Endothelial cell of umbilical vein (primary cell): ENCODE results near the gene MANBA. TPM values are rescaled to one million over a fixed set of nuclear protein-coding genes. Genes with fewer than 3 reads are reported as not detected.

ENCODE experiments used
- BruUV-seq: library from RNA; stranded (reverse); fragments of 400-500 nt; replicated peaks from 2 replicates; lab custom pipeline; 2021; lab: Mats Ljungman, UMichigan
- CTCF ChIA-PET: fragments of 300-600, 350-600 bp; sonication (Branson Sonifier 250); formaldehyde crosslinking; loops from one replicate; lab custom pipeline; 2021; ENCODE audit warnings: antibody characterized with exemption, inconsistent platforms; lab: Charles Lee
- POLR2A ChIA-PET: fragments of 300-600, 350-600 bp; sonication (Branson Sonifier 250); formaldehyde crosslinking; loops from one replicate; lab custom pipeline; 2021; ENCODE audit warnings: antibody characterized with exemption, inconsistent platforms; lab: Charles Lee
- DNase-seq: peaks from one replicate; pipeline ENCODE4 v3.0.0-alpha.2; 2011; ENCODE audit warnings: low read depth, low spot score
- FAIRE-seq: peaks from 2 replicates; lab custom pipeline; 2011; peaks lifted over from hg19 to GRCh38; lab: Jason Lieb, UNC
- H2AFZ ChIP-seq: 2 replicates; pipeline ENCODE4 v1.6.0; 2012; ENCODE audit warnings: low read depth, low read length, control low read depth, inconsistent platforms
- H3K27ac ChIP-seq: 2 replicates; pipeline ENCODE4 v1.5.1; 2011; ENCODE audit warnings: low read depth, mild to moderate bottlenecking, control low read depth, low read length, moderate library complexity; ENCODE audit not compliant: insufficient read depth
- H3K27me3 ChIP-seq, 2 experiments: 2 replicates each; pipeline versions ENCODE4 v1.6.0 to v1.6.1; 2011; ENCODE audit warnings: low read length in 2 of 2, mixed read lengths in 1 of 2; ENCODE audit not compliant: control insufficient read depth in 2 of 2, insufficient read depth in 2 of 2
- H3K36me3 ChIP-seq, 2 experiments: 2 replicates in 1 of 2; 3 replicates in 1 of 2; pipeline ENCODE4 v1.5.1; 2011; ENCODE audit warnings: low read length in 2 of 2, mild to moderate bottlenecking in 1 of 2, moderate library complexity in 1 of 2; ENCODE audit not compliant: control insufficient read depth in 2 of 2, insufficient read depth in 2 of 2; ENCODE audit errors: extremely low read depth in 1 of 2
- H3K4me1 ChIP-seq: 3 replicates; pipeline ENCODE4 v1.5.1; 2011; ENCODE audit warnings: mild to moderate bottlenecking, low read length; ENCODE audit not compliant: control insufficient read depth, insufficient read depth; ENCODE audit errors: extremely low read depth
- H3K4me2 ChIP-seq: 2 replicates; pipeline ENCODE4 v1.6.1; 2011; ENCODE audit warnings: low read length, control low read depth, mixed read lengths; ENCODE audit not compliant: insufficient read depth
- H3K4me3 ChIP-seq, 3 experiments: fragments of 200-600 bp in 1 of 3; sonication (generic), shearing (Covaris generic) in 1 of 3; replicated peaks in 1 of 3; 2 replicates each; pipeline ENCODE4 v1.5.1; 2011 to 2016; ENCODE audit warnings: control low read depth in 3 of 3, low read length in 3 of 3, mild to moderate bottlenecking in 2 of 3, inconsistent platforms in 1 of 3, low read depth in 1 of 3, moderate library complexity in 1 of 3; ENCODE audit not compliant: insufficient read depth in 1 of 3
- H3K79me2 ChIP-seq: 2 replicates; pipeline ENCODE4 v1.6.0; 2012; ENCODE audit warnings: low read length, inconsistent platforms; ENCODE audit not compliant: control insufficient read depth, insufficient read depth
- H3K9ac ChIP-seq: replicated peaks from 2 replicates; pipeline ENCODE3; 2011; ENCODE audit warnings: low read length, control low read depth; ENCODE audit not compliant: insufficient read depth; ENCODE audit errors: extremely low read depth
- H3K9me1 ChIP-seq: replicated peaks from 3 replicates; pipeline ENCODE4 v1.6.0; 2011; ENCODE audit warnings: mild to moderate bottlenecking, low read length; ENCODE audit not compliant: control insufficient read depth, insufficient read depth; ENCODE audit errors: extremely low read depth
- H3K9me3 ChIP-seq: replicated peaks from 2 replicates; pipeline ENCODE4 v1.5.1; 2012; ENCODE audit warnings: low read length, inconsistent platforms; ENCODE audit not compliant: control insufficient read depth, insufficient read depth
- H4K20me1 ChIP-seq: replicated peaks from 2 replicates; pipeline ENCODE3; 2011; ENCODE audit warnings: mild to moderate bottlenecking, low read length; ENCODE audit not compliant: control insufficient read depth, insufficient read depth; ENCODE audit errors: extremely low read depth
- EZH2 ChIP-seq: IDR thresholded peaks from 2 replicates; pipeline ENCODE4 v1.6.1; 2012; ENCODE audit warnings: borderline replicate concordance, low read depth, mild to moderate bottlenecking, moderate library complexity, low read length, inconsistent platforms; ENCODE audit not compliant: severe bottlenecking
- FOS ChIP-seq: IDR thresholded peaks from 2 replicates; pipeline ENCODE4 v1.6.1; 2011; ENCODE audit warnings: mild to moderate bottlenecking, low read length, moderate library complexity, borderline replicate concordance; ENCODE audit not compliant: insufficient read depth
- GATA2 ChIP-seq: IDR thresholded peaks from 2 replicates; pipeline ENCODE4 v1.7.0; 2011; ENCODE audit warnings: low read depth, mild to moderate bottlenecking, moderate library complexity, mixed read lengths, low read length; ENCODE audit not compliant: insufficient read length, insufficient read depth
- JUN ChIP-seq: IDR thresholded peaks from 2 replicates; pipeline ENCODE4 v1.6.1; 2011; ENCODE audit warnings: borderline replicate concordance, low read depth; ENCODE audit not compliant: insufficient read length, insufficient read depth
- MAX ChIP-seq: IDR thresholded peaks from 2 replicates; pipeline ENCODE4 v1.6.1; 2011; ENCODE audit not compliant: insufficient read depth, insufficient read length
- MYC ChIP-seq: IDR thresholded peaks from one replicate; pipeline ENCODE4 v1.6.1; 2011; ENCODE audit warnings: mild to moderate bottlenecking, low read depth, low read length
- POLR2A ChIP-seq: IDR thresholded peaks from 2 replicates; pipeline ENCODE4 v1.6.1; 2012; ENCODE audit warnings: low read depth, mild to moderate bottlenecking, control low read depth, low read length
- POLR2AphosphoS5 ChIP-seq: IDR thresholded peaks from 2 replicates; pipeline ENCODE4 v1.6.1; 2012; ENCODE audit warnings: low read depth, mild to moderate bottlenecking, control low read depth, low read length, moderate library complexity; ENCODE audit not compliant: insufficient read depth
- dilution Hi-C: fragments of 300-500 bp; cut with MboI; formaldehyde crosslinking; loops from one replicate; pipeline ENCODE4 v1.15.0; 2019; ENCODE audit warnings: low sequenced_read_pairs; ENCODE audit not compliant: extremely low pct_ligation_motif_present
- intact Hi-C: fragments of 100-400 bp; cut with micrococcal nuclease; formaldehyde crosslinking; loops from one replicate; pipeline ENCODE4 v1.10.0; 2022
- polyA plus RNA-seq, 4 experiments: library from polyadenylated mRNA; depleted of rRNA in 3 of 4; stranded (reverse) in 3 of 4; unstranded in 1 of 4; fragments of >200 nt; gene quantifications; 2 replicates each; pipeline versions ENCODE4 v1.2.1 to v1.2.3, GENCODE V29; 2011 to 2012; ENCODE audit warnings: missing spikeins in 1 of 4
- total RNA-seq: library from RNA; stranded (reverse); gene quantifications from 2 replicates; pipeline ENCODE4 v1.2.3, GENCODE V29; 2021
- TF ChIP-seq, protein P1 (sequence below), 2 donors: IDR thresholded peaks; 1 replicate in 1 of 2; 2 replicates in 1 of 2; pipeline ENCODE4 v1.5.1; 2011; ENCODE audit warnings: low read length in 2 of 2, mild to moderate bottlenecking in 2 of 2, moderate library complexity in 2 of 2, control low read depth in 1 of 2, inconsistent platforms in 1 of 2, low read depth in 1 of 2; ENCODE audit not compliant: insufficient read depth in 1 of 2; ENCODE audit errors: extremely low read depth in 1 of 2

Gene MANBA
- total and polyA plus RNA-seq, 2 donors (not counting 3 experiments of a cell fraction or from before 2014, with no cell fraction given), result 5.6 to 7.7 TPM

DNA sequence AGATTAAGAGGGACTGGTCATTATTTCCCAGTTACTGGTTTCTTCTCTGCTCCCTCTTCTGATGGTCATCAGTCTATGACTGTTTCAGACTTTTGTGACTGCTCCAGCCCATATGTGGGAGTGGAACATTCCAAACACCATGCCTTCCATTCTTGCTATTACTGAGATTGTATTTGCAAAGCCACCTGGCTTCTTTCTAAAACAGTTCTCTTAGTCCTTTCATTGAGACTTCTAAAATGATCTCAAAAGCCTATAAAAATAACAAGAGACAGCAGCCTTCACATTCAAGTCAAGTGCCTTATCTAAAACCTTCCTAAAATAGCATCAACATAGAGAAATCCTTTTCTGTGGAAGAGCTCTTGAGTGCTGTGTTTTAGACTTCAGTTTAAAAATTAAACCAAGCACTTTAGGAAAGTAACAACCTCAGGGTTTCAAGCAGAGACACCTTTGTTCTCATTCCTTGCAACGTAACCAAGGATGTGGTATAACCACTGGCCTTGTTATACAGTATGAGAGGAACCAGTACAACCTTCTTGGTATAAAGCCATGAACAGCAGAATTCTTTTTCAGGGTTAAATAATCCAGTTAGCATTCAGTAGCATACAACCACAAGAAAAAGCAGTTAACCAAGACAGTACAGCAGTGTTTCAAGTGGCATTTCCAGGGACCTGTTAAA, 162.5 kb downstream of the MANBA start:
- H3K9me3 ChIP-seq, result no peaks in the 10 kb centered on the region
- H3K36me3 ChIP-seq, result peaks cover 19 to 28% of the 10 kb centered on the region in 2 experiments
- no peak overlapping the region for H3K4me2 ChIP-seq
- no peak for DNase-seq
- H3K79me2 ChIP-seq, result no peaks in the 10 kb centered on the region
- H3K4me3 ChIP-seq, result no peak overlapping the region
- no peaks in the 10 kb centered on the region for H3K9me1 ChIP-seq
- no peak overlapping the region for H3K27ac ChIP-seq
- H3K4me1 ChIP-seq, result peaks cover 11% of the 10 kb centered on the region
- no TSS peak for BruUV-seq
- intact Hi-C loops (no loop called here), dilution Hi-C loops (no loop called here)
- POLR2A ChIA-PET, result no interaction called here
- no peaks in the 10 kb centered on the region for H4K20me1 ChIP-seq
- FAIRE-seq, result no peak
- H3K27me3 ChIP-seq, result no peaks in the 10 kb centered on the region
- H3K9ac ChIP-seq, result no peak overlapping the region
- H2AFZ ChIP-seq, result no peak overlapping the region
- TF ChIP-seq POLR2AphosphoS5 (no peak), GATA2 (no peak), JUN (no peak), POLR2A (no peak), MYC (no peak), EZH2 (no peak), FOS (no peak), MAX (no peak)
- TF ChIP-seq, protein P1, sequence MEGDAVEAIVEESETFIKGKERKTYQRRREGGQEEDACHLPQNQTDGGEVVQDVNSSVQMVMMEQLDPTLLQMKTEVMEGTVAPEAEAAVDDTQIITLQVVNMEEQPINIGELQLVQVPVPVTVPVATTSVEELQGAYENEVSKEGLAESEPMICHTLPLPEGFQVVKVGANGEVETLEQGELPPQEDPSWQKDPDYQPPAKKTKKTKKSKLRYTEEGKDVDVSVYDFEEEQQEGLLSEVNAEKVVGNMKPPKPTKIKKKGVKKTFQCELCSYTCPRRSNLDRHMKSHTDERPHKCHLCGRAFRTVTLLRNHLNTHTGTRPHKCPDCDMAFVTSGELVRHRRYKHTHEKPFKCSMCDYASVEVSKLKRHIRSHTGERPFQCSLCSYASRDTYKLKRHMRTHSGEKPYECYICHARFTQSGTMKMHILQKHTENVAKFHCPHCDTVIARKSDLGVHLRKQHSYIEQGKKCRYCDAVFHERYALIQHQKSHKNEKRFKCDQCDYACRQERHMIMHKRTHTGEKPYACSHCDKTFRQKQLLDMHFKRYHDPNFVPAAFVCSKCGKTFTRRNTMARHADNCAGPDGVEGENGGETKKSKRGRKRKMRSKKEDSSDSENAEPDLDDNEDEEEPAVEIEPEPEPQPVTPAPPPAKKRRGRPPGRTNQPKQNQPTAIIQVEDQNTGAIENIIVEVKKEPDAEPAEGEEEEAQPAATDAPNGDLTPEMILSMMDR (IDR thresholded peaks at IDR 0.05; ENCODE audit: extremely low read depth in 1 of 2, insufficient read depth in 1 of 2, low read depth in 1 of 2, low read length in 2 of 2), result no peak
- CTCF ChIA-PET, result no interaction called here
